Panc1 (cell line): ENCODE data around the gene CDH12. TPM values are rescaled to one million over a fixed set of nuclear protein-coding genes. Genes with fewer than 3 reads are reported as not detected.

Experiments
- ATAC-seq: fragments of 200-7000 bp; cut with Tn5 transposase; 2 replicates; pipeline ENCODE4 v1.9.1; 2020; ENCODE audit warnings: mild to moderate bottlenecking, moderate library complexity
- BruUV-seq: library from RNA; stranded (reverse); fragments of 400-500 nt; replicated peaks from 2 replicates; lab custom pipeline; 2021; lab: Mats Ljungman, UMichigan
- CTCF ChIA-PET: fragments of 300-600 bp; sonication (Branson Sonifier 250); formaldehyde crosslinking; loops from one replicate; lab custom pipeline; 2022; ENCODE audit warnings: antibody characterized with exemption; lab: Charles Lee
- POLR2A ChIA-PET: fragments of 300-600 bp; sonication (Branson Sonifier 250); formaldehyde crosslinking; loops from one replicate; lab custom pipeline; 2022; ENCODE audit warnings: antibody characterized with exemption; lab: Charles Lee
- DNase-seq: peaks from one replicate; pipeline ENCODE4 v3.0.0-alpha.2; 2010; ENCODE audit warnings: low read depth, low spot score
- H3K27ac ChIP-seq: 2 replicates; pipeline ENCODE4 v1.5.1; 2011; ENCODE audit warnings: mild to moderate bottlenecking, low read length, inconsistent platforms
- H3K27me3 ChIP-seq: fragments of 200-500 bp; sonication (Bioruptor generic); 2 replicates; pipeline ENCODE4 v1.6.0; 2014; ENCODE audit warnings: low read length, inconsistent platforms; ENCODE audit not compliant: control insufficient read depth, insufficient read depth
- H3K36me3 ChIP-seq: fragments of 200-500 bp; sonication (Bioruptor generic); 2 replicates; pipeline ENCODE4 v1.5.1; 2014; ENCODE audit warnings: inconsistent platforms, mild to moderate bottlenecking, low read length, moderate library complexity; ENCODE audit not compliant: control insufficient read depth, insufficient read depth
- H3K4me1 ChIP-seq: 2 replicates; pipeline ENCODE4 v1.5.1; 2011; ENCODE audit warnings: inconsistent platforms, mild to moderate bottlenecking, low read length, moderate library complexity; ENCODE audit not compliant: control insufficient read depth, insufficient read depth
- H3K4me3 ChIP-seq, 2 experiments: 2 replicates each; pipeline ENCODE4 v1.5.1; 2011 to 2012; ENCODE audit warnings: low read depth in 2 of 2, low read length in 2 of 2, mild to moderate bottlenecking in 2 of 2, inconsistent platforms in 1 of 2, moderate library complexity in 1 of 2
- H3K9me3 ChIP-seq: fragments of 200-500 bp; sonication (Bioruptor generic); 2 replicates; pipeline ENCODE4 v1.5.1; 2014; ENCODE audit warnings: low read depth, mild to moderate bottlenecking, inconsistent platforms, low read length, moderate library complexity; ENCODE audit not compliant: control insufficient read depth, insufficient read depth
- POLR2AphosphoS5 ChIP-seq: IDR thresholded peaks from 2 replicates; pipeline ENCODE4 v1.6.1; 2012; ENCODE audit warnings: mild to moderate bottlenecking, low read depth, low read length, moderate library complexity
- SIN3A ChIP-seq: IDR thresholded peaks from 2 replicates; pipeline ENCODE4 v1.6.1; 2012; ENCODE audit warnings: low read depth, mild to moderate bottlenecking, low read length, moderate library complexity, borderline replicate concordance; ENCODE audit not compliant: insufficient read depth
- TCF7L2 ChIP-seq: IDR thresholded peaks from 2 replicates; pipeline ENCODE4 v1.6.1; 2011; ENCODE audit warnings: mild to moderate bottlenecking, low read depth, low read length, inconsistent platforms
- in situ Hi-C: cut with HindIII; loops from 2 replicates; pipeline ENCODE4 v1.10.0; 2016; ENCODE audit warnings: low sequenced_read_pairs, low pct_unique_long_range_greater_than_20kb
- intact Hi-C: fragments of 100-400 bp; cut with micrococcal nuclease; formaldehyde crosslinking; loops from one replicate; pipeline ENCODE4 v1.10.0; 2022; ENCODE audit not compliant: unreplicated experiment
- total RNA-seq: library from RNA; stranded (reverse); gene quantifications from one replicate; pipeline ENCODE4 v1.2.1, GENCODE V29; 2021; ENCODE audit not compliant: unreplicated experiment
- TF ChIP-seq, protein P1 (sequence below): fragments of 450-650 bp; IDR thresholded peaks from 2 replicates; pipeline ENCODE4 v1.5.1; 2017; ENCODE audit warnings: mild to moderate bottlenecking
- TF ChIP-seq, protein P2 (sequence below), 2 experiments: IDR thresholded peaks; 2 replicates each; pipeline ENCODE4 v1.6.1; 2011 to 2012; ENCODE audit warnings: low read depth in 2 of 2, control low read depth in 1 of 2, low read length in 1 of 2, mild to moderate bottlenecking in 1 of 2, moderate library complexity in 1 of 2; ENCODE audit not compliant: insufficient read depth in 1 of 2

CDH12 gene
- total RNA-seq, 1 experiment from 2014 or later = not detected

DNA sequence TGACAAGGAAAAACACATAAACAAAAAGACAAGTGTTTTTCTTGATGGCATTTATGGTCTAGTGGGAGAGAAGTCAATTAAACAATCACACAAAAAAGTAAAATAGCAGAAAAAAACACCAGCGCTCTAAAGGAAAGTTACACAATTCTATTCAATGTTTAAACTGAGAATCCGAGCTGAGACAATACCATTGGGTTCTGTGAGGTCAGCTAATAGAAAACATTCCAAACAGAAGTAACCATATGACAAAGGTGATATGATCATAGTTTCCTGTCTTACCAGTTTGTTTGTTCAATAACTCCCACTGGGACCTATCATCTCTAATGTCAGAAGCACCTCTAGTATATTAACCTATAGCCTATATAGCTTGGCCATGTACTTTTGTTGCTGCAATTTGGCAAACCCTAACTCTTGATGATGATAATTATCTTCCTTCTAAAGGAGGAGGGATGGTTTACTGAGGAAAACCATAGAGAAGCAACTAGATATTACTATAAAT is 1030.0 kb downstream of the CDH12 start:
- Histone ChIP-seq H3K36me3 (no peaks in the 10 kb centered on the region), H3K4me1 (no peaks in the 10 kb centered on the region), H3K4me3 (no peak overlapping the region), H3K27ac (no peak overlapping the region), H3K9me3 (no peaks in the 10 kb centered on the region), H3K27me3 (no peaks in the 10 kb centered on the region)
- intact Hi-C loops (no loop called here), in situ Hi-C loops (no loop called here)
- TF ChIP-seq, protein P1, sequence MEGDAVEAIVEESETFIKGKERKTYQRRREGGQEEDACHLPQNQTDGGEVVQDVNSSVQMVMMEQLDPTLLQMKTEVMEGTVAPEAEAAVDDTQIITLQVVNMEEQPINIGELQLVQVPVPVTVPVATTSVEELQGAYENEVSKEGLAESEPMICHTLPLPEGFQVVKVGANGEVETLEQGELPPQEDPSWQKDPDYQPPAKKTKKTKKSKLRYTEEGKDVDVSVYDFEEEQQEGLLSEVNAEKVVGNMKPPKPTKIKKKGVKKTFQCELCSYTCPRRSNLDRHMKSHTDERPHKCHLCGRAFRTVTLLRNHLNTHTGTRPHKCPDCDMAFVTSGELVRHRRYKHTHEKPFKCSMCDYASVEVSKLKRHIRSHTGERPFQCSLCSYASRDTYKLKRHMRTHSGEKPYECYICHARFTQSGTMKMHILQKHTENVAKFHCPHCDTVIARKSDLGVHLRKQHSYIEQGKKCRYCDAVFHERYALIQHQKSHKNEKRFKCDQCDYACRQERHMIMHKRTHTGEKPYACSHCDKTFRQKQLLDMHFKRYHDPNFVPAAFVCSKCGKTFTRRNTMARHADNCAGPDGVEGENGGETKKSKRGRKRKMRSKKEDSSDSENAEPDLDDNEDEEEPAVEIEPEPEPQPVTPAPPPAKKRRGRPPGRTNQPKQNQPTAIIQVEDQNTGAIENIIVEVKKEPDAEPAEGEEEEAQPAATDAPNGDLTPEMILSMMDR = no peak
- no peak for TF ChIP-seq SIN3A
- no peak for TF ChIP-seq TCF7L2
- TF ChIP-seq, protein P2, sequence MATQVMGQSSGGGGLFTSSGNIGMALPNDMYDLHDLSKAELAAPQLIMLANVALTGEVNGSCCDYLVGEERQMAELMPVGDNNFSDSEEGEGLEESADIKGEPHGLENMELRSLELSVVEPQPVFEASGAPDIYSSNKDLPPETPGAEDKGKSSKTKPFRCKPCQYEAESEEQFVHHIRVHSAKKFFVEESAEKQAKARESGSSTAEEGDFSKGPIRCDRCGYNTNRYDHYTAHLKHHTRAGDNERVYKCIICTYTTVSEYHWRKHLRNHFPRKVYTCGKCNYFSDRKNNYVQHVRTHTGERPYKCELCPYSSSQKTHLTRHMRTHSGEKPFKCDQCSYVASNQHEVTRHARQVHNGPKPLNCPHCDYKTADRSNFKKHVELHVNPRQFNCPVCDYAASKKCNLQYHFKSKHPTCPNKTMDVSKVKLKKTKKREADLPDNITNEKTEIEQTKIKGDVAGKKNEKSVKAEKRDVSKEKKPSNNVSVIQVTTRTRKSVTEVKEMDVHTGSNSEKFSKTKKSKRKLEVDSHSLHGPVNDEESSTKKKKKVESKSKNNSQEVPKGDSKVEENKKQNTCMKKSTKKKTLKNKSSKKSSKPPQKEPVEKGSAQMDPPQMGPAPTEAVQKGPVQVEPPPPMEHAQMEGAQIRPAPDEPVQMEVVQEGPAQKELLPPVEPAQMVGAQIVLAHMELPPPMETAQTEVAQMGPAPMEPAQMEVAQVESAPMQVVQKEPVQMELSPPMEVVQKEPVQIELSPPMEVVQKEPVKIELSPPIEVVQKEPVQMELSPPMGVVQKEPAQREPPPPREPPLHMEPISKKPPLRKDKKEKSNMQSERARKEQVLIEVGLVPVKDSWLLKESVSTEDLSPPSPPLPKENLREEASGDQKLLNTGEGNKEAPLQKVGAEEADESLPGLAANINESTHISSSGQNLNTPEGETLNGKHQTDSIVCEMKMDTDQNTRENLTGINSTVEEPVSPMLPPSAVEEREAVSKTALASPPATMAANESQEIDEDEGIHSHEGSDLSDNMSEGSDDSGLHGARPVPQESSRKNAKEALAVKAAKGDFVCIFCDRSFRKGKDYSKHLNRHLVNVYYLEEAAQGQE (IDR thresholded peaks at IDR 0.05; ENCODE audit: insufficient read depth in 1 of 2, low read depth in 2 of 2, low read length in 1 of 2) = no peak
- no peak for TF ChIP-seq POLR2AphosphoS5
- ATAC-seq = no peak
- CTCF ChIA-PET = no interaction called here
- no TSS peak for BruUV-seq
- POLR2A ChIA-PET = no interaction called here
- DNase-seq = no peak

DNA sequence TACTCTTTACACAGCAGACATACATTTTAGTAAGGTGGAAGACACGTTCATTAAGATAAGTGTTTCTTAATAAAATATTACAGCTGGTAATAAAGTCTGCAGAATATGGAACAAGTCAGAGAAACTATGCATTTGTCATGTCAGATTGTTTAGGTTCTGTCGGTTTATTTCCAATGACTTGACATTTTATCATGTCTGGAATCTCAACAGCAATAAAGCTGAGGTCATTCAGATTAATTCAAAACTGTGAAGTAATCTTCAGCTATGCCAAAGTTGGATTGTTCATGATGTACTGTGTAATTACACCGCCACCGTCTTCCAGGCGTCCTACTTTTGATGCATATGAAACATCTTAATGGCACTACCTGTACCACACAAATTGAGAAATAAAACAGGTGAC is 1032.6 kb downstream of the CDH12 start:
- ChIA-PET POLR2A (no interaction called here), CTCF (no interaction called here)
- no peaks in the 10 kb centered on the region for H3K27me3 ChIP-seq
- no peak overlapping the region for H3K27ac ChIP-seq
- in situ Hi-C loops = no loop called here
- H3K4me3 ChIP-seq = no peak overlapping the region
- intact Hi-C loops = no loop called here
- H3K4me1 ChIP-seq = no peaks in the 10 kb centered on the region
- no TSS peak for BruUV-seq
- ATAC-seq (no peak), DNase-seq (no peak)
- H3K36me3 ChIP-seq = no peaks in the 10 kb centered on the region
- TF ChIP-seq SIN3A (no peak), POLR2AphosphoS5 (no peak), TCF7L2 (no peak)
- TF ChIP-seq, protein P2 (IDR thresholded peaks at IDR 0.05; ENCODE audit: insufficient read depth in 1 of 2, low read depth in 2 of 2, low read length in 1 of 2) = no peak
- TF ChIP-seq, protein P1 = no peak
- no peaks in the 10 kb centered on the region for H3K9me3 ChIP-seq
